HG03060 (cell line): ENCODE data around the gene DNASE2.
A peak's percentile ranks its signal among the peaks of the same experiment; 100 is the strongest.

Experiments used
- ATAC-seq: cut with Tn5 transposase; IDR thresholded peaks from one replicate; pipeline ENCODE4 v1.9.1; 2021; ENCODE audit warnings: low read depth, moderate number of reproducible peaks; ENCODE audit not compliant: unreplicated experiment

Gene DNASE2

DNA sequence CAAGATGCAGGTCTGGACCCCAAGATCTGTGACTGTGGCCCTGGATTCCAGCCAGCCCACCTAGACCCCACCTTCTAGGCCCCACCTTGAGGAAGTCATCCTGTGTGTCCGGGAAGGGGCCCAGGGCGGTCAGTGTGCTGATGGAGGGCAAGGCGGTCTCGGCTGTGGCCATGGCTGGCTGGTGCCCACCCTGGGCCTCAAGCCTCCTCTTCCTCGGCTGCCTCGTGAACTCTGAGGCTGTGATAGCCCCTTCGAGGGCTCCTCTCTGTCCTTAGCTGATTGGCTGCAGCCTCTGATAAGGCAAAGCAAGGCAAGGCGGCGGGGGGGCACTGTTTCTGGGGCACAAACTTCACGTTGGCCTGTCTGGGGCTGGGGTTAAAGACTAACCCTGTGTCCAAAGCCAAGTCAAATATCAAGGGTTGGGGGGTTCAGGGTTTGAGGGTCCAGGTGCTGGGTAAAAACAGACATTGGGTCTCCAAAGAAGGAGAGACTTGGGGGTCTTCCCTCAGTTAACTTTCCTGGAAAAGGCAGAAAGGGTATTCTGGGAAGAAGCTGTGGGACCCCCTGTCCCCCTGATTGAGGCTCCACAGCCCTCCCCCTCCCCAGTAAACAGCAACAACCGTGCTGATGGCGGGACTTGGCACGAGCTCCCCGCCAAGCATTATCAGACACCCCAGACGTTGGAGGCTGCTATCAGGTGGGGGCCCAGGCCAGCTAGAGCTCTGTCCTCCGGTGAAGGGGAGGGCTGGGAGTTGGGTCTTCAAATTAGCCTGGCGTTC is 5.9 kb upstream of the DNASE2 start, which contains the start of gene KLF1:
Gene KLF1 (minus strand): TSS at position 233 of the 779 bp plus-strand sequence. CDS start 61 bp downstream, at position 172.
- no peak for ATAC-seq

DNA sequence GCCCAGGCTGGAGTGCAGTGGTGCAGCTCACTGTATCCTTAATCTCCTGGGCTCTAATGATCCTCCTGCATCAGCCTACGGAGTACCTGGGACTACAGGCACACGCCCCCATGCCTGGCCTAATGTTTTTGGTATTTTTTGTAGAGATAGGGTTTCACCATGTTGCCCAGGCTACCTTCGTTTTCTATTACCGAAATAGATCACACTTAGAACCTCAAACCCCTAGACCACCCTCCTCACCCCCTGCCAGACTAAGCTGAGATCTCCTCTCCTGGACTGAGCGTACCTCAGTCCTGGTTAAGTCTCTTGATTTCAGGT is 5.4 kb upstream of the DNASE2 start:
- ATAC-seq = no peak

DNA sequence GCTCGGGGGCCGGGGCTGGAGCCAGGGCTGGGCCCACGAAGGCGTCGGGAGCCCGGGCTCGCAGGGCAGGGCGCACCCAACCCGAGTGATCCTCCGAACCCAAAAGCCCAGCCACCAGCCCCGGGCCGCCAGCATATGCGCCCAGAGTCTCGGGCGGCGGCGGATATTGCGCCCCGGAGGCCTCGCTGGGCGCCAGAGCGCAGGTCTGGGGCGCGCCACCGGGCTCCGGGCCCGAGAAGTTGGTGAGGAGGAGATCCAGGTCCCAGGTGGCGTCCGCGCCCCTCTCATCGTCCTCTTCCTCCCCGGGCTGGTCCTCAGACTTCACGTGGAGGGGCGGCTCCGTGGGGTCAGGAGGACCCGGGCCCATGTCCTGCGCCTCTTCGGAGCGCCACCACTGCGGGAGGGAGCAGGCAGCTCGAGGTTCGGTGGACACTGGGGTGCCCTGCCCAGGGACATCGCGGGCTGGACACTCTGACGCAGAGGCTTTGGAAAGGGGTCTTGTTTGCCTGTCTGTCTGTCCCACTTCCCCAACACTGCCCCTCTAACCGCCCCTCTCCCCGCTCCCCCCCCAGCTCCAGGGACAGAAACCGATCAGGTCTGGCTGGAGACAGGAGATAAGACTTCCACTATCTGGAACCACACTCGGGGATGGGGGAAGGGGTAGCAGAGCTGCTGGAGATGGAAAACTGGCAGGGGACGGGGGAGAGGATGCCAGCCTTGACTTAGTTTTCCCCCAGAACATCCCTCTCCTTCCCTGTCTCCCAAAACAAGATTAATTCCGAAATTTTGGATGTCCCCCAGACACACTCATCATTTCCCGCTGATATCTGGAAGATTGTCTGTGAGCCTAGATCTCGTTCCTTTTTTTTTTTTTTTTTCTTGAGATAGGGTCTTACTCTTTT is 4.8 kb upstream of the DNASE2 start:
- ATAC-seq = no peak

DNA sequence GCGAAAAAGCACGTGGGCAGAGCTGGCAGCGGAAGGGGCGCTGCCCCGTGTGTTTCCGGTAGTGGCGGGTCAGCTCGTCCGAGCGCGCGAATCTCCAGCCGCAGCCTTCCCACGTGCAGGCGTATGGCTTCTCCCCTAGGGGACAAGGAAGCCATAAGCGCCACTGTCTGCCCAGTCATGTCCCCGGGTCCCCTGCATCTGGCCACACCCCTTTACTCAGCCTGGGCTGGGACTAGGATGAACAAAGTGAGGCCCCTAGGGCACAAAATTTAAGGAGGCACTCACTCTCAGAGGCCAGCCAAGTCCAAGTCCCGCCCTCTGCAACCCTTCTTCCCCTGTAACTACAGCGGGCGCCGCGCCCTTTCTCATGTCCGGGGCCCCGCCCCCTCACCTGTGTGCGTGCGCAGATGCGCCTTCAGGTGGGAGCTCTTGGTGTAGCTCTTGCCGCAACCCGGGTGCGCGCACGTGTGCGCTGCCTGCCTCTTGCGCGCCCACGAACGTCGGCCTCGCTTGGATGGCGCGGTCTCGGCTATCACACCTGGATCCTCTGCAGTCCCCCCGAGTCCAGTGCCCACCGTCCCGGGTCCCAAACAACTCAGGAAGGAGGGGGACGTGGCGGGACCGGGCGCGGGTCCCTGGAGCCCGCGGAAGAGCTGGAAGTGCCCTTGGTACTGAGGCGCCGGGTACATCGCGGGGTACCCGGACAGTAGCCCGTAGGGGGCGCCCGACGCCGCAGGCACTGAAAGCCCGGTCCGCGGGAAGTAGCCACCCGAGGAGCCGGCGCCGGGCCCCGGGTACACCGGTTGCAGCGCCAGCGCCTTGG is 3.9 kb upstream of the DNASE2 start:
- no peak for ATAC-seq

DNA sequence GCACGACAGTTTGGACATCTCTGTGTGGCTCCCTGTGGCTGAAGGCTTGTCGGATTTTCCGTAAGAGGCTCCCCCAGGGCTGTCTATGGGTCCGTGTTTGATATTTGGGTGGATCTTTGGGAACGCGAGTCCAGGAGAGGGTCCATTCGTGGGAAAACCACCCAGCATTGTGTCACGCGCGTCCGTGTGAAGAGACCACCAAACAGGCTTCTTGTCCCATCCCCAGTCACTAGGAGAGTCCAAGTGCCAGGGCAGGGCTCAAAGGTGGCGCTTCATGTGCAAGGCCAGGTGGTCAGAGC is 3.3 kb upstream of the DNASE2 start:
- no peak for ATAC-seq

DNA sequence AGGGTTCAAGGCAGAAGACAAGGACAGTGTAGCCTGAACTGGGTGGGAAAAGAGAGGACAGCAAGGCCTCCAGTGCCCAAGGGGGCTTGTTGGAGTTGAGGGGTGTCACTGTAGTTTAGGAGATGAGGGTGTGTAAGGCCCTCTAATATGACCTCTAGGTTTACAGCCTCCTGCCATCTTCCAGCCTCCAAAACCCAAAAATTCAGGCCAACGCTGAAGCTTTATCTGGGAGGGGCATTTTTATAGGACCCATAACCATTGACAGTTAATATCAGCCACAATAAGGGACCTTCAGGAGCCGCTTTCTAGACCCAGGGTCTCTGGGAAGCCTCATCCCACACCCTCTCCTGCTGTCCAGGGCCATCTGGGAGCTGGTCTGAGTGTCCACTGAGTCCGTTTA is 3.0 kb upstream of the DNASE2 start:
- no peak for ATAC-seq

DNA sequence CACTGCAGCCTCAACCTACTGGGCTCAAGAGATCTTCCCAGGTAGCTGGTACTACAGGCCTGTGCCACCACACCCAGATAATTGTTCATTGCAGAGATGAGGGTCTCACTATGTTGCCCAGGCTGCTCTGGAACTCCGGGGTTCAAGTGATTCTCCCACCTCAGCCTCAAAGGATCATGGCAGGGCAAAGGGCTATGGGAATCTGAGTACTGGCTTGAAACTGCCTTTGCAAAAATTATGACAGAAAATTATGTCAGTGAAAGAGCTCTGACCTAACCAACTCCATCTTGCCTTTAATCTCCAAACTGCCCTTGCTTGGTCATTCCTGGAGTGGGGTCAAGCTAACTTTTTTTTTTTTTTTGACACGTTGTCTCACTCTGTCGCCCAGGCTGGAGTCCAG is 1.3 kb upstream of the DNASE2 start:
- no peak for ATAC-seq

DNA sequence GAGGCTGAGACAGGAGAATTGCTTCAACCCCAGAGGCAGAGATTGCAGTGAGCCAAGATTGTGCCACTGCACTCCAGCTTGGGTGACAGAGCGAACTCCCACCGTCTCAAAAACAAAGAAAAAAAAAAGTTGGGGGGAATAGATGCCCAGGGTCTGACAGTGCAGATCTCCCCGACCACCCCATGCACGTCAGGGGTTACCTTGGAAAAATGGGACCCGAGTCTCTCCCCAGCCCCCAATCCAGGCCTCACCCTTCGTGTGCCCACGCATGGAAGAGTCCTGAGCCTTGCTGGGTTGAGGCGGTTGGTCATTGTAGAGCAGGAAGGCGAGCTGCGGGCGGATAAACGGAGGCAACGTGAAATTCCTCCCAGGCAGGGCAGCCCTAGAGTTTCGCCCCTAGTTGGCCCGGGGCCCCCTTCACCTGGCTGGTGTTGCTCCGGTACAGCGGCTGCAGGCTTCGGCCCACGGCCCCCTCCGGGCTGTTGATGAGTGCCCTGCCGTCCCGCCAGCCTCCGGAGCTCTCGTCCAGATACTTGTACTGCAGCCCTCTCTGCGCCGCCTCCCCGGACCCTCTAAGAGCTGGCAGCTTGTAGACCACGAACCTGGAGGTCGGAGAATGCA is 588 bp downstream of the DNASE2 start:
- no peak for ATAC-seq

DNA sequence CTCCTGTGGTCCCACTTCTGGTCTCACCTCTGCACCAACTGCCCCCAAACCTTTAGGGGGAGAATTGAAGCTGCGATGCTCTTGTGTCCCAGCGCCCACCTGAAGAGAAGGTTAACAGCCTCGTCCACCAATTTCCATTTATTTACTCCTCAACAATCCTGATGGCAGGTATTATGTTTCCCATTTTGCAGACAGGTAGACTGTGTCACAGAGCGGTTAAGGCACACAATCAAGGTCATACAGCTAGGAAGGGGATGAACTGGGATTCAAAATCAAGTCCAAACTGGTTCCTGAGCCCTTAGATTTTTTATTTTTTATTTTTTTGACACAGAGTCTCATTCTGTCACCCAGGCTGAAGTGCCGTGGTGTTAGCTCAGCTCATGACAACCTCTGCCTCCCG is 6.2 kb downstream of the DNASE2 start:
- ATAC-seq = no peak

DNA sequence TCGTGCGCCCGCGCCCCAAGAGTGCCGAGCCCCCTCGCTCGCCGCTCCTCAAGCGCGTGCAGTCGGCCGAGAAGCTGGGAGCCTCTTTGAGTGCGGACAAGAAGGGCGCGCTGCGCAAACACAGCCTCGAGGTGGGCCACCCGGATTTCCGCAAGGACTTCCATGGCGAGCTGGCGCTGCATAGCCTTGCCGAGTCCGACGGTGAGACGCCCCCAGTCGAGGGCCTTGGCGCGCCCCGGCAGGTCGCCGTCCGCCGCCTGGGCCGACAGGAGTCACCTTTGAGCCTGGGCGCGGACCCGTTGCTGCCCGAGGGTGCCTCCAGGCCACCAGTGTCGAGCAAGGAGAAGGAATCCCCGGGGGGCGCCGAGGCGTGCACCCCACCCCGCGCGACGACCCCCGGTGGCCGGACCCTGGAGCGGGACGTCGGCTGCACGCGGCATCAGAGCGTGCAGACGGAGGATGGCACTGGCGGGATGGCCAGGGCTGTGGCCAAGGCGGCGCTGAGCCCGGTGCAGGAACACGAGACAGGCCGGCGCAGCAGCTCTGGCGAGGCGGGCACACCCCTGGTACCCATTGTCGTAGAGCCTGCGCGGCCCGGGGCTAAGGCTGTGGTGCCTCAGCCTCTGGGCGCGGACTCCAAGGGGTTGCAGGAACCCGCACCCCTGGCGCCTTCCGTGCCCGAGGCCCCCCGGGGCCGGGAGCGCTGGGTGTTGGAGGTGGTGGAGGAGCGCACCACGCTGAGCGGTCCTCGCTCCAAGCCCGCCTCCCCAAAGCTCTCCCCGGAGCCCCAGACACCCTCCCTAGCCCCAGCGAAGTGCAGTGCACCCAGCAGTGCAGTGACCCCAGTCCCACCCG is 7.1 kb downstream of the DNASE2 start:
- no peak for ATAC-seq

DNA sequence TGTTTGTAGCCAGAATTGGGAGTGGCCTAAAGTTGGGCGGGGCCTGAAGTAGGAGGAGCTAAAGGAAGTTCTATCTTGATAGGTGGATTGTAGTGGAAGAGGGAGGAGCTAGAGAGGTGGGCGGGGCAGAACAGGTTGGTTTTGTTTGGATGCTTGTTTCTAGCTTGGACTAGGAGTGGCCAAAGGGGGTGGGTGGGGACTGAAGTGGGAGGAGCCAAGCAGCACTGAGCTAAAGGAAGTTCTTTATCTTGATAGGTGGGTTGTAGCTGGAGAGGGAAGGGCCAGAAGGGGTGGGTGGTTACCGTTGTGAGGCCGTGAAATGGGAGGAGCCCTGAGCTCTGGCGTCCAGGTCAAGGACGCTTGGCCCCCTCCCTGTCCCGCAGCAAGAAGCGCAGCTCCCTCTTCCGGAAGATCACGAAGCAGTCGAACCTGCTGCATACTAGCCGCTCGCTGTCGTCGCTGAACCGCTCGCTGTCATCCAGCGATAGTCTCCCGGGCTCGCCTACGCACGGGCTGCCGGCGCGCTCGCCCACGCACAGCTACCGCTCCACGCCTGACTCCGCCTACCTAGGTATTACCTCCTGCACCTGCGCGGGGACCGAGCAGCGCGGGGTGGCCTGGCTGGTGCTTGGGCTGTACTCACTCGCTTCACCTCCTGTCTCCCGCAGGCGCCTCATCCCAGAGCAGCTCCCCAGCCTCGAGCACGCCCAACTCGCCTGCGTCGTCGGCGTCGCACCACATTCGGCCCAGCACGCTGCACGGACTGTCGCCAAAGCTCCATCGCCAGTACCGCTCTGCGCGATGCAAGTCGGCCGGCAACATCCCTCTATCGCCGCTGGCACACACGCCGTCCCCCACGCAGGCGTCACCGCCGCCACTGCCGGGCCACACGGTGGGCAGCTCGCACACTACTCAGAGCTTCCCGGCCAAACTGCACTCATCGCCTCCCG is 8.0 kb downstream of the DNASE2 start:
- peak; percentile 43 for ATAC-seq

DNA sequence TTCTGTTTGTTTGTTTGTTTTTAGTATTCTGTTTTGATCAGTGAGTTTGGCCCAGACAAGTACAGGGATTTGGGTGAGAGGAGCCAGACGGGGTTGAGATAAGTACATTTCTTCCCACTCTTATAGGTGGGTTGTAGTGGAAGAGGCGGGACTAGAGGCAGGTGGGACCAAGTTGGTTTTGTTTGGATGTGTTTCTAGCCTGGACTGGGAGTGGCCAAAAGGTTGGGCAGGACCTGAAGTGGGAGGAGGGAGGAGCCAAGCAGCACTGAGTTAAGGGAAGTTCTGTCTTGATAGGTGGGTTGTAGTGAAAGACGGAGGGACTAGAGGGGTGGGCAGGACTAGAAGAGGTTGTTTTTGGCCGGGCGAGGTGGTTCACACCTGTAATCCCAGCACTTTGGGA is 9.0 kb downstream of the DNASE2 start:
- ATAC-seq = no peak

DNA sequence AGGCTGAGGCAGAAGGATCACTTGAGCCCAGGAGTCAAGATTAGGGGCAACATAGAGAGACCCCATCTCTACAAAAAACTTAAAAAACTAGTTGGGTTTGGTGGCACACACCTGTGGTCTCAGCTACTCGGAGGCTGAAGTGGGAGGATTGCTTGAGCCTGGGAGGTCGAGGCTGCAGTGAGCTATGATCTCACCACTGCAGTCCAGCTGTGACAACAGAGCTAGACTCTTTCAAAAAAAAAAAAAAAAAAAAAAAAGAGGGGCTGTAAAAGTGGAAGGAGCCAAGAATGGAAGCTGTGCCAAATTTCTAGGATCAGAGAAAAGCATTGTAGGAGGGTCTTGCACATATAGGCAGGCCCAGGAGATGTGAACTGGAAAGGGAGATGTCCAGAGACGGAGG is 9.6 kb downstream of the DNASE2 start:
- ATAC-seq = no peak

DNA sequence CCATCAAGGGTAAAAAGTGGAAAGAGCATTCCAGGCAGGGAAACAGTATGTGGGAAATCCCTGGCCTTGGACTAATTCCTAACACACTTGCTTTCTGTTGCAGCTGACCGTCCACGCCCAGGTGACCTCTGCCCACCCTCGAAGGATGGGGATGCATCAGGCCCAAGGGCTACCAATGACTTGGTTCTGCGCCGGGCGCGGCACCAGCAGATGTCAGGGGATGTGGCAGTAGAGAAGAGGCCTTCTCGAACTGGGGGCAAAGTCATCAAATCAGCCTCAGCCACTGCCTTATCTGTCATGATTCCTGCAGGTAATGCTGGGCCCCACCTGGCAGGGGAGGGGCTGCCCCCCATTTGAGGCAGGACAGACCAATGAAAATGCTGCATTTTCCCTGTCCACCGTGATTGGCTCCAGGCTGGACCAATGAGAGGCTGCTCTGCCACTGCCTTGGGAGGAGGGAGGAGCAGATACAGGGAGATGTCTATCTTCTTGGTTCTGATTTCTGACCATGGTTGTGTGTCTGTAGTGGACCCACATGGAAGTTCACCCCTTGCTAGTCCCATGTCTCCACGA is 12.6 kb downstream of the DNASE2 start:
- ATAC-seq = no peak

DNA sequence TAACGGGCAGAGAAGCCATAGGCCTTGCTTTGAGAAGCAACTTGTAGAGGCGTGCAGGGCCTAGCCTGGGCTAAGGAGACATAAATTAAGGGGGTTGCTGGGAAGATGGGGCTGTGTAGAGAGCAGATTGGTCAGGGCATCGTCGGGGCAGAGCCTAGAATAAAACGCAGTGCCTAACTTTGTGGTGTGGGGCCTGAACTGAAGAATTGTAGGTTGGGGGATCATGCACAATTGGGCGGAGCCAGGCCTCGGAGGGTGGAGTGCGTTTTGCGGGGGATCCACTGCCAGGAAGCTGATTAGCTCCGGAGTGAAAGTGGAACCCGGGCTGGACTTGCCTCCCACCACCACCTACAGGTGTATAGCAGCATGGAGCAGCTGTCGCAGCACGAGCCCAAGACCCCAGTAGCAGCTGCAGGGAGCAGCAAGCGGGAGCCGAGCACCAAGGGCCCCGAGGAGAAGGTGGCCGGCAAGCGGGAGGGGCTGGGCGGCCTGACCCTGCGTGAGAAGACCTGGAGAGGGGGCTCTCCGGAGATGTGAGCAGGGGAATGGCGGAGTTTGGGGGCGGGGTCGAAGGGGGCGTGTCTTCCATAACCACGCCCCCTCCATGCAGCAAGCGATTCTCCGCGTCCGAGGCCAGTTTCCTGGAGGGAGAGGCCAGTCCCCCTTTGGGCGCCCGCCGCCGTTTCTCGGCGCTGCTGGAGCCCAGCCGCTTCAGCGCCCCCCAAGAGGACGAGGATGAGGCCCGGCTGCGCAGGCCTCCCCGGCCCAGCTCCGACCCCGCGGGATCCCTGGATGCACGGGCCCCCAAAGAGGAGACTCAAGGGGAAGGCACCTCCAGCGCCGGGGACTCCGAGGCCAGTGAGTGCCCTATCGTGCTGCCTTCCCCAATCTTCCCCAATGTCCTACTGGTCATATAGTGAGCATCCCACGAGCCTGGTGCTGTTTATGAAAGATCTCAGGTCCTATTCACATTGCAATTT is 13.8 kb downstream of the DNASE2 start:
- no peak for ATAC-seq

DNA sequence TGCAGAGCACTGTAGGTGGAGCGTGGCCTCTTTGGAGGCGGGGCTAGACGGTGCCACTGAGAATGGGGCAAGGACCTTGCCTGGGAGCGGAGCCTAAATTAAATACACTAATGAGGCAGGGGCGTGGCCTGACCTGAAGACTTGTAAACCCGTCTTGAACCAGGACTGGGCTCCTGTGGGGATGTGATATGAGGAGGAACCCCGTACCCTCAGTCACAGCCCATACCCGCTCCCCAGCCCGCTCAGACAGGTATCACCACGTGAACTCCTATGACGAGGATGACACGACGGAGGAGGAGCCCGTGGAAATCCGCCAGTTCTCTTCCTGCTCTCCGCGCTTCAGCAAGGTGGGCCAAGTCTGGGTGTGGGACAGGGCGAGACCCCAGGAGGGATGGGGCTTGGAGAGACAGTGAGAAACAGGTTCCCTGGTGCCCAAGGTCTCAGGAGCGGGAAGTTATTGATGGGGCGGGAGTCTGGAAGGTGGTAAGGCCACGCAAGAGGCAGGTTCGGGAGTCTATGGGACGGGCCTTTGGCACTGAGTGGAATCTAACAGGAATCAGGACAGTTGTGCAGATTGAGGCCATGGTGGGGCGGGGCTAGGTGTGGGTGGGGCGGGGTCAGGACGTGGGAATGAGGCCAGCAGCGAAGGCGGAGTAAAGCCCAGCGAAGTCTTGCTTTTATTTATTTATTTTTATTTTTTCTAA is 14.7 kb downstream of the DNASE2 start:
- ATAC-seq = no peak
